ENCODE data around the gene CDK11B. TPM values are rescaled to one million over a fixed set of nuclear protein-coding genes. Genes with fewer than 3 reads are reported as not detected.

The CDK11B gene
- polyA plus RNA-seq, 1 donor (not counting 4 experiments of a cell fraction or from before 2014, with no cell fraction given), result 5.9 TPM

- Histone ChIP-seq H3K4me3 (ENCODE audit: control insufficient read depth in 2 of 3, extremely low read depth in 1 of 3, insufficient read depth in 2 of 3, low read depth in 1 of 3, low read length in 3 of 3) (no peak overlapping the region), H3K4me1 (ENCODE audit: control insufficient read depth, extremely low read depth, insufficient read depth, low read length) (no peaks in the 10 kb centered on the region), H4K20me1 (ENCODE audit: control insufficient read depth, extremely low read depth, insufficient read depth, low read length) (no peaks in the 10 kb centered on the region), H3K9me1 (ENCODE audit: control insufficient read depth, extremely low read depth, insufficient read depth, low read length) (no peaks in the 10 kb centered on the region), H2AFZ (ENCODE audit: control insufficient read depth, low read length) (no peak overlapping the region), H3K27me3 (ENCODE audit: control insufficient read depth, extremely low read depth, insufficient read depth, low read length) (peaks cover 7% of the 10 kb centered on the region), H3K36me3 (ENCODE audit: control insufficient read depth in 2 of 2, extremely low read depth in 1 of 2, insufficient read depth in 2 of 2, low read length in 2 of 2) (no peaks in the 10 kb centered on the region), H3K79me2 (ENCODE audit: control insufficient read depth, insufficient read depth, low read length) (no peaks in the 10 kb centered on the region), H3K9me3 (ENCODE audit: control insufficient read depth, low read depth, low read length) (no peaks in the 10 kb centered on the region), H3K9ac (ENCODE audit: control insufficient read depth, extremely low read depth, insufficient read depth, low read length) (no peak overlapping the region), H3K4me2 (ENCODE audit: control insufficient read depth, extremely low read depth, insufficient read depth, low read depth, low read length) (no peak overlapping the region), H3K27ac (ENCODE audit: control insufficient read depth, insufficient read depth, low read length) (no peak overlapping the region)
- DNase-seq (ENCODE audit: low read depth, low spot score) (no peak), FAIRE-seq (no peak)
- TF ChIP-seq EZH2 (IDR thresholded peaks at IDR 0.05; ENCODE audit: low read length), result no peak
- TF ChIP-seq, protein P1, sequence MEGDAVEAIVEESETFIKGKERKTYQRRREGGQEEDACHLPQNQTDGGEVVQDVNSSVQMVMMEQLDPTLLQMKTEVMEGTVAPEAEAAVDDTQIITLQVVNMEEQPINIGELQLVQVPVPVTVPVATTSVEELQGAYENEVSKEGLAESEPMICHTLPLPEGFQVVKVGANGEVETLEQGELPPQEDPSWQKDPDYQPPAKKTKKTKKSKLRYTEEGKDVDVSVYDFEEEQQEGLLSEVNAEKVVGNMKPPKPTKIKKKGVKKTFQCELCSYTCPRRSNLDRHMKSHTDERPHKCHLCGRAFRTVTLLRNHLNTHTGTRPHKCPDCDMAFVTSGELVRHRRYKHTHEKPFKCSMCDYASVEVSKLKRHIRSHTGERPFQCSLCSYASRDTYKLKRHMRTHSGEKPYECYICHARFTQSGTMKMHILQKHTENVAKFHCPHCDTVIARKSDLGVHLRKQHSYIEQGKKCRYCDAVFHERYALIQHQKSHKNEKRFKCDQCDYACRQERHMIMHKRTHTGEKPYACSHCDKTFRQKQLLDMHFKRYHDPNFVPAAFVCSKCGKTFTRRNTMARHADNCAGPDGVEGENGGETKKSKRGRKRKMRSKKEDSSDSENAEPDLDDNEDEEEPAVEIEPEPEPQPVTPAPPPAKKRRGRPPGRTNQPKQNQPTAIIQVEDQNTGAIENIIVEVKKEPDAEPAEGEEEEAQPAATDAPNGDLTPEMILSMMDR (optimal IDR thresholded peaks at IDR 0.05 in 1 of 3, IDR thresholded peaks at IDR 0.05 in 1 of 3, conservative IDR thresholded peaks at IDR 0.05 in 1 of 3; ENCODE audit: extremely low read depth in 1 of 3, insufficient read depth in 2 of 3, low read length in 3 of 3), result no peak
- dilution Hi-C loops (cut with MboI; ENCODE audit: extremely low pct_ligation_motif_present, low sequenced_read_pairs), result no loop called here
Measured at GRCh38 chr1:1602968-1603506, 55.8 kb downstream of the CDK11B start.

GRCh38 chr1:1602304-1602967, 56.4 kb downstream of the CDK11B start:
- Histone ChIP-seq H4K20me1 (ENCODE audit: control insufficient read depth, extremely low read depth, insufficient read depth, low read length) (no peaks in the 10 kb centered on the region), H3K9me3 (ENCODE audit: control insufficient read depth, low read depth, low read length) (no peaks in the 10 kb centered on the region), H3K9ac (ENCODE audit: control insufficient read depth, extremely low read depth, insufficient read depth, low read length) (no peak overlapping the region), H3K27ac (ENCODE audit: control insufficient read depth, insufficient read depth, low read length) (no peak overlapping the region), H3K36me3 (ENCODE audit: control insufficient read depth in 2 of 2, extremely low read depth in 1 of 2, insufficient read depth in 2 of 2, low read length in 2 of 2) (no peaks in the 10 kb centered on the region), H3K27me3 (ENCODE audit: control insufficient read depth, extremely low read depth, insufficient read depth, low read length) (peaks cover 11% of the 10 kb centered on the region), H3K4me3 (ENCODE audit: control insufficient read depth in 2 of 3, extremely low read depth in 1 of 3, insufficient read depth in 2 of 3, low read depth in 1 of 3, low read length in 3 of 3) (no peak overlapping the region), H3K79me2 (ENCODE audit: control insufficient read depth, insufficient read depth, low read length) (no peaks in the 10 kb centered on the region), H3K4me1 (ENCODE audit: control insufficient read depth, extremely low read depth, insufficient read depth, low read length) (peaks cover 2% of the 10 kb centered on the region), H3K9me1 (ENCODE audit: control insufficient read depth, extremely low read depth, insufficient read depth, low read length) (no peaks in the 10 kb centered on the region), H2AFZ (ENCODE audit: control insufficient read depth, low read length) (no peak overlapping the region), H3K4me2 (ENCODE audit: control insufficient read depth, extremely low read depth, insufficient read depth, low read depth, low read length) (no peak overlapping the region)
- FAIRE-seq (no peak), DNase-seq (ENCODE audit: low read depth, low spot score) (no peak)
- no peak for TF ChIP-seq EZH2 (IDR thresholded peaks at IDR 0.05; ENCODE audit: low read length)
- TF ChIP-seq, protein P1 (optimal IDR thresholded peaks at IDR 0.05 in 1 of 3, IDR thresholded peaks at IDR 0.05 in 1 of 3, conservative IDR thresholded peaks at IDR 0.05 in 1 of 3; ENCODE audit: extremely low read depth in 1 of 3, insufficient read depth in 2 of 3, low read length in 3 of 3), result no peak
- dilution Hi-C loops (cut with MboI; ENCODE audit: extremely low pct_ligation_motif_present, low sequenced_read_pairs), result no loop called here
